ENCODE measurements around the gene DTD1.
"Not testable (repeated sequence)": the region's sequence is repeated elsewhere in the genome, so short reads cannot be mapped to it uniquely, and the experiment has no call there.

Gene DTD1

GRCh38 chr20:18774207-18774606 is 186.4 kb downstream of the DTD1 start:
- Histone ChIP-seq H3K36me3 (no peaks in the 10 kb centered on the region), H4K20me1 (no peaks in the 10 kb centered on the region), H3K27me3 (no peaks in the 10 kb centered on the region), H3K4me3 (no peak overlapping the region), H3K9me3 (no peaks in the 10 kb centered on the region), H3K4me1 (no peaks in the 10 kb centered on the region), H3K27ac (no peak overlapping the region), H3K9ac (no peak overlapping the region), H3K4me2 (no peak overlapping the region)
- no peak for TF ChIP-seq Cebpa-rat (IDR thresholded peaks at IDR 0.05)

- no peak for TF ChIP-seq Cebpa-rat (IDR thresholded peaks at IDR 0.05)
- no peak overlapping the region for H3K4me3 ChIP-seq
- H3K27me3 ChIP-seq, result no peaks in the 10 kb centered on the region
- H3K4me2 ChIP-seq, result no peak overlapping the region
- no peak overlapping the region for H3K9ac ChIP-seq
- no peaks in the 10 kb centered on the region for H3K4me1 ChIP-seq
- H4K20me1 ChIP-seq, result no peaks in the 10 kb centered on the region
- H3K27ac ChIP-seq, result no peak overlapping the region
- H3K9me3 ChIP-seq, result no peaks in the 10 kb centered on the region
- H3K36me3 ChIP-seq, result no peaks in the 10 kb centered on the region
Observed at GRCh38 chr20:18775633-18776032, 187.8 kb downstream of the DTD1 start.

GRCh38 chr20:18778690-18779392 is 191.0 kb downstream of the DTD1 start:
- Histone ChIP-seq H3K4me2 (no peak overlapping the region), H3K9me3 (no peaks in the 10 kb centered on the region), H3K4me1 (no peaks in the 10 kb centered on the region), H3K4me3 (no peak overlapping the region), H3K36me3 (no peaks in the 10 kb centered on the region), H4K20me1 (no peaks in the 10 kb centered on the region), H3K27me3 (no peaks in the 10 kb centered on the region), H3K9ac (no peak overlapping the region), H3K27ac (no peak overlapping the region)
- TF ChIP-seq Cebpa-rat (IDR thresholded peaks at IDR 0.05), result no peak

GRCh38 chr20:18780385-18781130 is 192.7 kb downstream of the DTD1 start:
- H3K9ac ChIP-seq, result no peak overlapping the region
- no peaks in the 10 kb centered on the region for H3K27me3 ChIP-seq
- H3K27ac ChIP-seq, result no peak overlapping the region
- H3K4me2 ChIP-seq, result no peak overlapping the region
- H3K36me3 ChIP-seq, result no peaks in the 10 kb centered on the region
- no peak overlapping the region for H3K4me3 ChIP-seq
- no peaks in the 10 kb centered on the region for H3K4me1 ChIP-seq
- H3K9me3 ChIP-seq, result no peaks in the 10 kb centered on the region
- no peaks in the 10 kb centered on the region for H4K20me1 ChIP-seq
- no peak for TF ChIP-seq Cebpa-rat (IDR thresholded peaks at IDR 0.05)

- Histone ChIP-seq H3K27ac (no peak overlapping the region), H3K9ac (no peak overlapping the region), H3K4me1 (no peaks in the 10 kb centered on the region), H3K36me3 (no peaks in the 10 kb centered on the region), H3K27me3 (no peaks in the 10 kb centered on the region), H4K20me1 (no peaks in the 10 kb centered on the region), H3K4me3 (no peak overlapping the region), H3K9me3 (no peaks in the 10 kb centered on the region; the same call in 1 of the 2 replicates), H3K4me2 (no peak overlapping the region)
- TF ChIP-seq Cebpa-rat (IDR thresholded peaks at IDR 0.05), result no peak
Observed at GRCh38 chr20:18781509-18781908, 193.7 kb downstream of the DTD1 start.

GRCh38 chr20:18783385-18783959 is 195.6 kb downstream of the DTD1 start:
- no peaks in the 10 kb centered on the region for H4K20me1 ChIP-seq
- H3K36me3 ChIP-seq, result no peaks in the 10 kb centered on the region

GRCh38 chr20:18787046-18787445 is 199.2 kb downstream of the DTD1 start:
- H3K9ac ChIP-seq, H3K4me1 ChIP-seq, H3K9me3 ChIP-seq, H3K4me3 ChIP-seq, H3K27ac ChIP-seq, H3K4me2 ChIP-seq, H4K20me1 ChIP-seq, H3K36me3 ChIP-seq, H3K27me3 ChIP-seq: not testable (repeated sequence)

More at GRCh38 chr20:18783385-18783959, 195.6 kb downstream of the DTD1 start:
- Histone ChIP-seq H3K9me3 (peaks cover 8% of the 10 kb centered on the region; the same call in 1 of the 2 replicates), H3K9ac (no peak overlapping the region), H3K27me3 (no peaks in the 10 kb centered on the region), H3K4me1 (no peaks in the 10 kb centered on the region), H3K4me2 (no peak overlapping the region), H3K4me3 (no peak overlapping the region), H3K27ac (no peak overlapping the region)
- no peak for TF ChIP-seq Cebpa-rat (IDR thresholded peaks at IDR 0.05)

GRCh38 chr20:18788021-18788420 is 200.2 kb downstream of the DTD1 start:
- Histone ChIP-seq H3K9ac (no peak overlapping the region), H4K20me1 (no peaks in the 10 kb centered on the region), H3K36me3 (no peaks in the 10 kb centered on the region), H3K27ac (no peak overlapping the region), H3K4me1 (no peaks in the 10 kb centered on the region), H3K27me3 (no peaks in the 10 kb centered on the region), H3K4me2 (no peak overlapping the region), H3K4me3 (no peak overlapping the region), H3K9me3 (peaks cover 8% of the 10 kb centered on the region; the same call in 1 of the 2 replicates)
- no peak for TF ChIP-seq Cebpa-rat (IDR thresholded peaks at IDR 0.05)

GRCh38 chr20:18790787-18791186 is 202.9 kb downstream of the DTD1 start:
- Histone ChIP-seq H3K4me1 (peaks cover 14% of the 10 kb centered on the region), H4K20me1 (no peaks in the 10 kb centered on the region), H3K27me3 (no peaks in the 10 kb centered on the region), H3K36me3 (no peaks in the 10 kb centered on the region), H3K27ac (no peak overlapping the region), H3K9ac (no peak overlapping the region), H3K4me2 (no peak overlapping the region), H3K4me3 (no peak overlapping the region), H3K9me3 (peaks cover 8% of the 10 kb centered on the region; the same call in 1 of the 2 replicates)
- TF ChIP-seq Cebpa-rat (IDR thresholded peaks at IDR 0.05), result no peak

Data from BLaER1 (cell line).